Activated CD8-positive, alpha-beta memory T cell treated with anti-CD3 and anti-CD28 coated beads, Interleukin-2, amount 50 U/mL, for 1 hour (primary cell): ENCODE measurements around the gene THSD4.

ENCODE experiments used
- DNase-seq: peaks from one replicate; pipeline ENCODE4 v3.0.0-alpha.2; 2020; ENCODE audit errors: extremely low read depth

Gene THSD4

GRCh38 chr15:71781965-71782265, 666.6 kb downstream of the THSD4 start:
- no peak for DNase-seq

- no peak for DNase-seq
Observed at GRCh38 chr15:71782422-71783165, 667.3 kb downstream of the THSD4 start.

- DNase-seq = no peak
Observed at GRCh38 chr15:71784719-71785118, 669.4 kb downstream of the THSD4 start.

- DNase-seq = no peak
Observed at GRCh38 chr15:71785996-71786395, 670.7 kb downstream of the THSD4 start.

GRCh38 chr15:71786673-71787072, 671.4 kb downstream of the THSD4 start:
- DNase-seq = no peak

GRCh38 chr15:71788646-71789579, 673.6 kb downstream of the THSD4 start:
- no peak for DNase-seq

- no peak for DNase-seq
Observed at GRCh38 chr15:71789616-71790015, 674.3 kb downstream of the THSD4 start.

- no peak for DNase-seq
Observed at GRCh38 chr15:71790081-71790480, 674.8 kb downstream of the THSD4 start.

- no peak for DNase-seq
Observed at GRCh38 chr15:71791975-71792374, 676.7 kb downstream of the THSD4 start.

- no peak for DNase-seq
Observed at GRCh38 chr15:71792521-71792920, 677.2 kb downstream of the THSD4 start.

- no peak for DNase-seq
Observed at GRCh38 chr15:71798641-71799040, 683.4 kb downstream of the THSD4 start.

GRCh38 chr15:71800190-71800589, 684.9 kb downstream of the THSD4 start:
- no peak for DNase-seq

- DNase-seq = no peak
Observed at GRCh38 chr15:71800835-71801745, 685.8 kb downstream of the THSD4 start.

- DNase-seq = no peak
Observed at GRCh38 chr15:71801935-71802655, 686.8 kb downstream of the THSD4 start.

- DNase-seq = no peak
Observed at GRCh38 chr15:71802770-71803169, 687.5 kb downstream of the THSD4 start.

GRCh38 chr15:71804226-71804625, 689.0 kb downstream of the THSD4 start:
- DNase-seq = no peak

- no peak for DNase-seq
Observed at GRCh38 chr15:71804695-71805470, 689.6 kb downstream of the THSD4 start.

- no peak for DNase-seq
Observed at GRCh38 chr15:71806452-71806931, 691.2 kb downstream of the THSD4 start.

- no peak for DNase-seq
Observed at GRCh38 chr15:71807125-71807629, 691.9 kb downstream of the THSD4 start.

- DNase-seq = no peak
Observed at GRCh38 chr15:71807691-71808091, 692.4 kb downstream of the THSD4 start.
